IMR-90 (cell line): ENCODE data around the gene MYCBP2. TPM values are rescaled to one million over a fixed set of nuclear protein-coding genes. Genes with fewer than 3 reads are reported as not detected.

Source experiments
- ATAC-seq: fragments of 200-7000 bp; cut with Tn5 transposase; 2 replicates; pipeline ENCODE4 v1.9.1; 2020; ENCODE audit warnings: low read depth, mild to moderate bottlenecking, moderate library complexity
- BruUV-seq: library from RNA; stranded (reverse); fragments of 400-500 nt; replicated peaks from 2 replicates; lab custom pipeline; 2021; lab: Mats Ljungman, UMichigan
- CTCF ChIA-PET: fragments of 300-600 bp; formaldehyde crosslinking; extraction: SDS; loops from one replicate; lab custom pipeline; 2021; ENCODE audit warnings: antibody characterized with exemption; lab: Yijun Ruan, JAX
- POLR2A ChIA-PET: fragments of 300-600 bp; sonication (Branson Sonifier 250); formaldehyde crosslinking; loops from one replicate; lab custom pipeline; 2022; ENCODE audit warnings: antibody characterized with exemption; ENCODE audit not compliant: unreplicated experiment; lab: Charles Lee
- DNase-seq: peaks from one replicate; pipeline ENCODE4 v3.0.0; 2013
- H2AFZ ChIP-seq: replicated peaks from 2 replicates; pipeline ENCODE3; 2013; ENCODE audit warnings: low read length, mild to moderate bottlenecking; ENCODE audit not compliant: poor library complexity
- H2AK5ac ChIP-seq: 2 replicates; pipeline ENCODE4 v1.6.1; 2013; ENCODE audit warnings: low read depth, low read length, inconsistent platforms
- H2AK9ac ChIP-seq: replicated peaks from 2 replicates; pipeline ENCODE3; 2013; ENCODE audit warnings: mild to moderate bottlenecking, low read depth, low read length, moderate library complexity; ENCODE audit not compliant: poor library complexity
- H2BK120ac ChIP-seq: 2 replicates; pipeline ENCODE4 v1.6.1; 2013; ENCODE audit warnings: low read depth, low read length, inconsistent platforms
- H2BK15ac ChIP-seq: 3 replicates; pipeline ENCODE4 v1.6.1; 2013; ENCODE audit warnings: low read depth, low read length, inconsistent platforms
- H2BK20ac ChIP-seq: 2 replicates; pipeline ENCODE4 v1.6.1; 2013; ENCODE audit warnings: low read depth, mild to moderate bottlenecking, inconsistent platforms, low read length, moderate library complexity
- H2BK5ac ChIP-seq: 2 replicates; pipeline ENCODE4 v1.6.1; 2013; ENCODE audit warnings: mild to moderate bottlenecking, low read depth, low read length, inconsistent platforms; ENCODE audit not compliant: poor library complexity, severe bottlenecking
- H3K14ac ChIP-seq: replicated peaks from 2 replicates; pipeline ENCODE4 v1.6.1; 2013; ENCODE audit warnings: low read depth, low read length, inconsistent platforms
- H3K18ac ChIP-seq: 2 replicates; pipeline ENCODE4 v1.6.1; 2013; ENCODE audit warnings: low read depth, low read length, control low read depth
- H3K23ac ChIP-seq: 2 replicates; pipeline ENCODE4 v1.6.1; 2013; ENCODE audit warnings: low read depth, low read length, inconsistent platforms
- H3K27ac ChIP-seq: 2 replicates; pipeline ENCODE4 v1.5.1; 2013; ENCODE audit warnings: mild to moderate bottlenecking, control low read depth, low read length; ENCODE audit not compliant: insufficient read depth
- H3K27me3 ChIP-seq: 2 replicates; pipeline ENCODE4 v1.6.1; 2013; ENCODE audit warnings: low read length; ENCODE audit not compliant: control insufficient read depth, insufficient read depth
- H3K36me3 ChIP-seq: 2 replicates; pipeline ENCODE4 v1.6.1; 2013; ENCODE audit warnings: low read length, mixed read lengths; ENCODE audit not compliant: control insufficient read depth, insufficient read depth
- H3K4ac ChIP-seq: 2 replicates; pipeline ENCODE4 v1.6.1; 2013; ENCODE audit warnings: low read depth, low read length, inconsistent platforms
- H3K4me1 ChIP-seq: 2 replicates; pipeline ENCODE4 v1.6.1; 2013; ENCODE audit warnings: low read length, mixed read lengths; ENCODE audit not compliant: control insufficient read depth, insufficient read depth
- H3K4me2 ChIP-seq: 2 replicates; pipeline ENCODE4 v1.6.1; 2013; ENCODE audit warnings: low read depth, mild to moderate bottlenecking, control low read depth, low read length, moderate library complexity
- H3K4me3 ChIP-seq: 2 replicates; pipeline ENCODE4 v1.5.1; 2013; ENCODE audit warnings: low read depth, mild to moderate bottlenecking, control low read depth, low read length, moderate library complexity; ENCODE audit not compliant: insufficient read depth
- H3K56ac ChIP-seq: 2 replicates; pipeline ENCODE4 v1.6.1; 2013; ENCODE audit warnings: low read length, inconsistent platforms; ENCODE audit not compliant: insufficient read depth; ENCODE audit errors: extremely low read depth
- H3K79me1 ChIP-seq, 2 experiments: 2 replicates each; pipeline ENCODE4 v1.6.1; 2013; ENCODE audit warnings: low read length in 2 of 2, inconsistent platforms in 1 of 2, low read depth in 1 of 2
- H3K9ac ChIP-seq: 2 replicates; pipeline ENCODE4 v1.6.1; 2013; ENCODE audit warnings: low read depth, low read length, control low read depth
- H3K9me1 ChIP-seq: 2 replicates; pipeline ENCODE4 v1.6.1; 2013; ENCODE audit warnings: low read length, inconsistent platforms; ENCODE audit not compliant: insufficient read depth
- H3K9me3 ChIP-seq: 2 replicates; pipeline ENCODE4 v1.6.1; 2013; ENCODE audit warnings: low read length; ENCODE audit not compliant: control insufficient read depth, insufficient read depth
- H4K20me1 ChIP-seq: 2 replicates; pipeline ENCODE4 v1.6.1; 2013; ENCODE audit warnings: low read length, inconsistent platforms; ENCODE audit not compliant: insufficient read depth
- H4K5ac ChIP-seq: 2 replicates; pipeline ENCODE4 v1.6.1; 2013; ENCODE audit warnings: mild to moderate bottlenecking, low read depth, low read length, control low read depth
- H4K8ac ChIP-seq, 2 experiments: 2 replicates each; pipeline ENCODE4 v1.6.1; 2013; ENCODE audit warnings: low read depth in 2 of 2, low read length in 2 of 2, control low read depth in 1 of 2, inconsistent platforms in 1 of 2
- H4K91ac ChIP-seq: 2 replicates; pipeline ENCODE4 v1.6.1; 2013; ENCODE audit warnings: low read depth, low read length, inconsistent platforms; ENCODE audit not compliant: insufficient read depth
- CHD1 ChIP-seq: IDR thresholded peaks from 2 replicates; pipeline ENCODE4 v1.6.1; 2012; ENCODE audit warnings: low read depth, low read length, improper control_type of control experiment
- ELK1 ChIP-seq: fragments of 150-350 bp; IDR thresholded peaks from 2 replicates; pipeline ENCODE4 v1.6.1; 2016; ENCODE audit warnings: low read depth, mild to moderate bottlenecking, low read length, moderate library complexity, borderline replicate concordance
- MAZ ChIP-seq: IDR thresholded peaks from 2 replicates; pipeline ENCODE4 v1.6.1; 2012; ENCODE audit warnings: low read depth, mild to moderate bottlenecking, low read length, improper control_type of control experiment, moderate library complexity, borderline replicate concordance
- POLR2A ChIP-seq: IDR thresholded peaks from 2 replicates; pipeline ENCODE4 v1.6.1; 2012; ENCODE audit warnings: mild to moderate bottlenecking, low read depth, low read length
- RFX5 ChIP-seq: IDR thresholded peaks from 2 replicates; pipeline ENCODE4 v1.8.0; 2012; ENCODE audit warnings: low read depth, mild to moderate bottlenecking, low read length, moderate library complexity
- WGBS, 2 experiments: methylation state at CpG; one replicate each; pipeline versions ENCODE4 v1.1.5 to v1.1.7; 2013; ENCODE audit warnings: missing lambda C conversion rate in 2 of 2; ENCODE audit not compliant: insufficient read length in 1 of 2; ENCODE audit errors: extremely low coverage in 2 of 2; 5-methylcytosine and 5-hydroxymethylcytosine counted together
- dilution Hi-C: fragments of 300-500 bp; cut with HindIII; formaldehyde crosslinking; loops from one replicate; pipeline ENCODE4 v1.14.3; 2018; ENCODE audit warnings: low sequenced_read_pairs; ENCODE audit not compliant: unreplicated experiment
- in situ Hi-C: fragments of 300-500 bp; cut with MboI; formaldehyde crosslinking; loops from 3 replicates; pipeline ENCODE4 v1.14.3; 2019; ENCODE audit warnings: low sequenced_read_pairs, inconsistent platforms, mixed read lengths
- intact Hi-C: fragments of 100-400 bp; cut with micrococcal nuclease; formaldehyde crosslinking; loops from 2 replicates; pipeline ENCODE4 v1.10.0; 2022
- polyA plus RNA-seq, 3 experiments: library from polyadenylated mRNA; depleted of rRNA; stranded (reverse); fragments of >200 nt; gene quantifications; 2 replicates each; pipeline ENCODE4 v1.2.3, GENCODE V29; 2012; ENCODE audit warnings: low replicate concordance in 1 of 3
- total RNA-seq: library from RNA; depleted of rRNA; stranded (reverse); fragments of >200 nt; gene quantifications from 2 replicates; pipeline ENCODE4 v1.2.3, GENCODE V29; 2012

MYCBP2 gene
- total and polyA plus RNA-seq, 2 of the 4 experiments (the other 2 are of a cell fraction): 20.1 to 43.2 TPM

- no peaks in the 10 kb centered on the region for H3K27me3 ChIP-seq
- H3K4me1 ChIP-seq: no peaks in the 10 kb centered on the region
- H2BK15ac ChIP-seq: no peak overlapping the region
- H3K14ac ChIP-seq: no peak overlapping the region
- H2AK5ac ChIP-seq: no peak overlapping the region
- TF ChIP-seq MAZ: no peak
- no peak for TF ChIP-seq ELK1
- no peak for TF ChIP-seq POLR2A
- no peak for TF ChIP-seq RFX5
- TF ChIP-seq CHD1: no peak
- H3K18ac ChIP-seq: no peak overlapping the region
- H4K20me1 ChIP-seq: no peaks in the 10 kb centered on the region
- ChIA-PET CTCF (no interaction called here), POLR2A (no interaction called here)
- H2BK20ac ChIP-seq: no peak overlapping the region
- BruUV-seq: no TSS peak
- WGBS, 2 experiments: no CpG with 5 or more reads among the region's 2 CpGs
- H3K4ac ChIP-seq: no peak overlapping the region
- ATAC-seq: peak; percentile 53
- H4K8ac ChIP-seq: no peak overlapping the region
- no peak overlapping the region for H3K4me2 ChIP-seq
- H2AK9ac ChIP-seq: no peak overlapping the region
- H3K23ac ChIP-seq: no peak overlapping the region; the same call in 1 of the 2 replicates
- no peak overlapping the region for H3K4me3 ChIP-seq
- dilution Hi-C loops (no loop called here), intact Hi-C loops (no loop called here), in situ Hi-C loops (no loop called here)
- H3K9me1 ChIP-seq: no peaks in the 10 kb centered on the region
- no peak overlapping the region for H2AFZ ChIP-seq
- H3K36me3 ChIP-seq: peaks cover 10% of the 10 kb centered on the region
- H3K9ac ChIP-seq: no peak overlapping the region
- no peak overlapping the region for H4K5ac ChIP-seq
- DNase-seq: peak; percentile 34
- no peak overlapping the region for H4K91ac ChIP-seq
- no peak overlapping the region for H3K27ac ChIP-seq
- H2BK5ac ChIP-seq: no peak overlapping the region
- no peak overlapping the region for H3K56ac ChIP-seq
- no peak overlapping the region for H2BK120ac ChIP-seq
- H3K79me1 ChIP-seq: peaks cover 0 to 6% of the 10 kb centered on the region in 2 experiments; a peak in 1 of 4 replicates
- no peaks in the 10 kb centered on the region for H3K9me3 ChIP-seq
These were observed 59.5 kb downstream of the MYCBP2 start for GRCh38 chr13:77267362-77267761.
